ENCODE measurements around the gene ZSCAN10.

DNA sequence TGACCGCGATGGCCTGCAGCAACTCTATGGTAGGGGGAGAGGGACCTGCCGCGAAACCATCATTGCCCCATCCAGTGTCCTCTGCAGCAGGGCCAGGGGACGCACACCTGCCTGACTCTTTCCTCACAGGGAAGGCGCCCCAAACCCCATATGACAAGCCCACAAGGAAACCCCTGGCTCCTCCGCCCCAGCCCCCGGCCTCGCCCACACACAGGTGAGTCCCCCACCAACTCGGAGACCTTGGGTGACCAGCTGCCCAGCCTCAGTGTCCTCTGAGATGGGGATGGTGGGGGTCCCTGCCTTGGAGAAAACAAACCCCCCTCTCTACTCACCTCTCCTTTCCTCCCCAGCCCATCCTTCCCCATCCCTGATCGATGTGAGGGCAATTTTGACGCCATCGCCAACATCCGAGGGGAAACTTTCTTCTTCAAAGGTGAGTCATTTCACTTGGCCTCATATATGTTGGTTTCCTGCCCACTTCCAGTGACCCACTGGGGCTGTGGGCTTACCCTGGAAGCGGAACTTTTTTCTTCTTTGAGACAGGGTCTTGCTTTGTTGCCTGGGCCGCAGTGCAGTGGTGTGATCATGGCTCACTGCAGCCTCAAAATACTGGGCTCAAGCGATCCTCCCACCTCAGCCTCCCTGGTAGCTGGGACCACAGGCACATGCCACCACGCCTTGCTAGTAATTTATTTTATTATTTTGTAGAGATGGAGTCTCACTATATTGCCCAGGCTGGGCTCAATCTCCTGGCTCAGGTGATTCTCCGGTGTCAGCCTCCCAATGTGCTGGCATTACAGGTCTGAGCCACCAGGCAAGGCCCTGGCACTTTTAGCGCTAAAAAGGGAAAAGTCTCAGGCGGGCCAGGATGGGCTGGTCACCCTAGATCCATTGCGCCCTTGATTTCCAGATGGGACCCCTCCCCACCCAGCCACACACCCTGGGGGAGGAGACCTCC lies 41.6 kb downstream of the ZSCAN10 start:
- TF ChIP-seq SIX5 (IDR thresholded peaks at IDR 0.05; ENCODE audit: borderline replicate concordance in 1 of 2, insufficient read depth in 1 of 2, low read depth in 1 of 2, low read length in 2 of 2), result no peak
- TF ChIP-seq FUS (optimal IDR thresholded peaks at IDR 0.05; ENCODE audit: low read depth, low read length), result no peak
- TF ChIP-seq BACH1 (tag; IDR thresholded peaks at IDR 0.05), result no peak
- no peak for TF ChIP-seq KHSRP (IDR thresholded peaks at IDR 0.05)
- TF ChIP-seq NR4A1 (CRISPR knock-in tag; IDR thresholded peaks at IDR 0.05), result no peak
- no peak for TF ChIP-seq NR4A1 (tag; IDR thresholded peaks at IDR 0.05)
- TF ChIP-seq BRCA1 (IDR thresholded peaks at IDR 0.05), result no peak
- no peak for TF ChIP-seq BRCA1 (CRISPR knock-in tag; IDR thresholded peaks at IDR 0.05)
- no peak for TF ChIP-seq CXXC5 (CRISPR knock-in tag; IDR thresholded peaks at IDR 0.05)
- no peak for TF ChIP-seq ZNF830 (CRISPR knock-in tag; IDR thresholded peaks at IDR 0.05)
- TF ChIP-seq, protein P1, sequence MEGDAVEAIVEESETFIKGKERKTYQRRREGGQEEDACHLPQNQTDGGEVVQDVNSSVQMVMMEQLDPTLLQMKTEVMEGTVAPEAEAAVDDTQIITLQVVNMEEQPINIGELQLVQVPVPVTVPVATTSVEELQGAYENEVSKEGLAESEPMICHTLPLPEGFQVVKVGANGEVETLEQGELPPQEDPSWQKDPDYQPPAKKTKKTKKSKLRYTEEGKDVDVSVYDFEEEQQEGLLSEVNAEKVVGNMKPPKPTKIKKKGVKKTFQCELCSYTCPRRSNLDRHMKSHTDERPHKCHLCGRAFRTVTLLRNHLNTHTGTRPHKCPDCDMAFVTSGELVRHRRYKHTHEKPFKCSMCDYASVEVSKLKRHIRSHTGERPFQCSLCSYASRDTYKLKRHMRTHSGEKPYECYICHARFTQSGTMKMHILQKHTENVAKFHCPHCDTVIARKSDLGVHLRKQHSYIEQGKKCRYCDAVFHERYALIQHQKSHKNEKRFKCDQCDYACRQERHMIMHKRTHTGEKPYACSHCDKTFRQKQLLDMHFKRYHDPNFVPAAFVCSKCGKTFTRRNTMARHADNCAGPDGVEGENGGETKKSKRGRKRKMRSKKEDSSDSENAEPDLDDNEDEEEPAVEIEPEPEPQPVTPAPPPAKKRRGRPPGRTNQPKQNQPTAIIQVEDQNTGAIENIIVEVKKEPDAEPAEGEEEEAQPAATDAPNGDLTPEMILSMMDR (IDR thresholded peaks at IDR 0.05 in 2 of 3, conservative IDR thresholded peaks at IDR 0.05 in 1 of 3; ENCODE audit: insufficient read depth in 2 of 3, low read depth in 1 of 3, low read length in 3 of 3), result no peak
- no peak for TF ChIP-seq POLR2A (conservative IDR thresholded peaks at IDR 0.05)
- TF ChIP-seq KDM2B (CRISPR knock-in tag; IDR thresholded peaks at IDR 0.05), result no peak
- TF ChIP-seq SMAD4 (CRISPR knock-in tag; conservative IDR thresholded peaks at IDR 0.05), result no peak
